Breast epithelium (tissue), 4 donors: ENCODE data around the gene RSBN1. TPM values are rescaled to one million over a fixed set of nuclear protein-coding genes. Genes with fewer than 3 reads are reported as not detected.

Source experiments
- DNase-seq, 2 donors: peaks; one replicate each; pipeline ENCODE4 v3.0.0-alpha.2; 2019; ENCODE audit warnings: low spot score in 2 of 2
- H3K27ac ChIP-seq, 2 donors: fragments of 200-600 bp; sonication (generic) in 1 of 2; one replicate each; pipeline ENCODE4 v1.5.1; 2016 to 2019; ENCODE audit warnings: mild to moderate bottlenecking in 1 of 2
- H3K27me3 ChIP-seq, 2 donors: fragments of 200-600 bp; sonication (generic) in 1 of 2; one replicate each; pipeline versions ENCODE4 v1.5.1 to v1.6.0; 2017 to 2019; ENCODE audit warnings: control low read depth in 1 of 2, mild to moderate bottlenecking in 1 of 2
- H3K36me3 ChIP-seq: fragments of 200-600 bp; one replicate; pipeline ENCODE4 v1.5.1; 2019
- H3K4me1 ChIP-seq, 2 donors: fragments of 200-600 bp; sonication (generic); one replicate each; pipeline ENCODE4 v1.5.1; 2016 to 2019; ENCODE audit warnings: control low read depth in 1 of 2
- H3K4me3 ChIP-seq, 3 donors: fragments of 200-600 bp; sonication (generic); 1 replicate in 2 of 3; 2 replicates in 1 of 3; pipeline ENCODE4 v1.5.1; 2016 to 2019; ENCODE audit warnings: mild to moderate bottlenecking in 3 of 3, moderate library complexity in 2 of 3
- H3K9me3 ChIP-seq, 2 donors: fragments of 200-600 bp; sonication (generic) in 1 of 2; one replicate each; pipeline ENCODE4 v1.5.1; 2016 to 2019; ENCODE audit warnings: control low read depth in 1 of 2
- CTCF ChIP-seq, 3 donors: fragments of 450-650 bp; IDR thresholded peaks; one replicate each; pipeline ENCODE4 v1.5.1; 2016 to 2017; ENCODE audit warnings: antibody characterized with exemption in 3 of 3, mild to moderate bottlenecking in 3 of 3, moderate library complexity in 3 of 3
- POLR2A ChIP-seq: fragments of 450-650 bp; IDR thresholded peaks from one replicate; pipeline ENCODE4 v1.6.1; 2016; ENCODE audit warnings: antibody characterized with exemption, mild to moderate bottlenecking, moderate library complexity
- POLR2AphosphoS5 ChIP-seq, 3 donors: sonication (generic); formaldehyde crosslinking; IDR thresholded peaks; one replicate each; pipeline ENCODE4 v1.6.1; 2017; ENCODE audit warnings: antibody characterized with exemption in 3 of 3
- intact Hi-C: fragments of 100-400 bp; cut with DNase I; formaldehyde crosslinking; loops from one replicate; pipeline ENCODE4 v1.15.1; 2023; ENCODE audit warnings: low total_unique reads
- total RNA-seq, 3 donors: library from RNA; depleted of rRNA; stranded (reverse); fragments of >200 nt; gene quantifications; one replicate each; pipeline ENCODE4 v1.1.0, GENCODE V29; 2016

Gene RSBN1
- total RNA-seq, 3 donors from 2014 or later: 25.1 to 41.3 (median 28.2) TPM

- no peaks in the 10 kb centered on the region for H3K27me3 ChIP-seq
- intact Hi-C loops: no loop called here
- no peaks in the 10 kb centered on the region for H3K9me3 ChIP-seq
- peaks cover 0 to 8% of the 10 kb centered on the region in 2 donors for H3K4me1 ChIP-seq
- TF ChIP-seq CTCF (IDR thresholded peaks at IDR 0.05) (no peak), POLR2A (no peak), POLR2AphosphoS5 (IDR thresholded peaks at IDR 0.05) (no peak)
- H3K4me3 ChIP-seq: no peak overlapping the region
- no peak for DNase-seq
- H3K27ac ChIP-seq: no peak overlapping the region
- H3K36me3 ChIP-seq: no peaks in the 10 kb centered on the region
These were observed 31.7 kb downstream of the RSBN1 start for GRCh38 chr1:113780374-113781146.

- Histone ChIP-seq H3K4me1 (peaks cover 0 to 8% of the 10 kb centered on the region in 2 donors), H3K4me3 (no peak overlapping the region), H3K27me3 (no peaks in the 10 kb centered on the region), H3K36me3 (no peaks in the 10 kb centered on the region), H3K27ac (no peak overlapping the region), H3K9me3 (no peaks in the 10 kb centered on the region)
- TF ChIP-seq CTCF (IDR thresholded peaks at IDR 0.05): no peak
- no peak for TF ChIP-seq POLR2A
- no peak for TF ChIP-seq POLR2AphosphoS5 (IDR thresholded peaks at IDR 0.05)
- intact Hi-C loops: no loop called here
- no peak for DNase-seq
These were observed 32.7 kb downstream of the RSBN1 start for GRCh38 chr1:113779542-113779941.

DNA sequence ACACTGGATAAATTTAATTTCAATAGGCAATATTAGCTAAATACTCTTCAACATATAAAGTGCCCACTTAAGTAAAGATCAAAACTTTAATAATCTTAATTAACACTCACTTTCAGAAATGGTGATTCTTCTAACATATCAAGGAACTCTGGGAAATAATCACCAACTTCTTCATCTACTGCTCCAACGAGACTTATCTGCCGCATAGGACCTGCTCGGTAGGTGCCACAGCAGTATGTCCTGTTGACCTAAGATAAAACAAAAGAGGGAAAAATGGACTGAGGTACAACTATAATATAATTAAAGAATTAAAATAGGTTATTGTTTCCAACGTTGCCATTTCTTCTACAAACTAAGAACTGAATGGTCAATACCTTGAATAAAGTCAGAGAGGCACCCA lies 34.7 kb downstream of the RSBN1 start:
- no peak overlapping the region for H3K27ac ChIP-seq
- TF ChIP-seq POLR2A (no peak), POLR2AphosphoS5 (IDR thresholded peaks at IDR 0.05) (no peak), CTCF (IDR thresholded peaks at IDR 0.05) (no peak)
- intact Hi-C loops: no loop called here
- no peaks in the 10 kb centered on the region for H3K36me3 ChIP-seq
- peaks cover 0 to 2% of the 10 kb centered on the region in 2 donors for H3K4me1 ChIP-seq
- DNase-seq: no peak
- H3K27me3 ChIP-seq: no peaks in the 10 kb centered on the region
- H3K9me3 ChIP-seq: no peaks in the 10 kb centered on the region
- no peak overlapping the region for H3K4me3 ChIP-seq

DNA sequence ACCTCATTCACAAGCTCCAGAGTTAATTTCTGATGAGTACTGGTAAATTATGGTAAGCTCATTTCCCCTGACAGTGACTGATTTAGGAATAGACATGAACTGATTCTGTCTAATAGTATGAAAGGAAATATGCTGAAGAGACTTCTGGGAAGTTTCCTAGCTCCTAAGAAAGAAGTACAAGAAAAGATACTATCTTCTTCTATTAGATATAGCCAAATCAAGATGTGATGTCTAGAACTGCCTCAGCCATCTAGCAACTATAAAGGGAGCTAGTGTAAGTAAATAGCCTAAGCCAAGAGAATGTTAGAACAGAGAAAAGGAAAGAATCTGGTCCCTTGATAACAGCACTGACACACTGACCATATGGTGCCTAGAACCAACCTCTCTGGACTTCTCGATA lies 42.2 kb downstream of the RSBN1 start:
- Histone ChIP-seq H3K4me1 (no peaks in the 10 kb centered on the region), H3K4me3 (no peak overlapping the region), H3K9me3 (no peaks in the 10 kb centered on the region), H3K27me3 (no peaks in the 10 kb centered on the region), H3K36me3 (no peaks in the 10 kb centered on the region), H3K27ac (no peak overlapping the region)
- TF ChIP-seq POLR2AphosphoS5 (IDR thresholded peaks at IDR 0.05): no peak
- TF ChIP-seq POLR2A: no peak
- TF ChIP-seq CTCF (IDR thresholded peaks at IDR 0.05): no peak
- intact Hi-C loops: no loop called here
- no peak for DNase-seq

DNA sequence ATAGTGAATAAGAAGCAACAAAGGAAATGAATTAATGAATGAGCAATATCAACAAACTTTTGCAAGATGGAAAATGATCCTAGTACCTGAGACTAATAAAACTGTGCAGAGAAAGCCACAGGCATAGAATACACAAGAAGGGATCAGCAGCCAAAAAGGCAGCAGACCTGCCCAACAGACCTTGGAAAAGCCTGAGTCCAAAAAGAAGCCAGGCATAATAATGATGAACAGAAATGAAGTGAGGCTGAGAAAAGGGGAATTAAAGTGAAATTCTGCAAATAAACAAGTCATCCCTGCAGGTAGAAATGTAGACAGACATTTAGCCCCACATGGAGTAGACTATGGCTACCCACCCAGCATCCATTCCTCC lies 42.7 kb downstream of the RSBN1 start:
- Histone ChIP-seq H3K4me3 (no peak overlapping the region), H3K27me3 (no peaks in the 10 kb centered on the region), H3K9me3 (no peaks in the 10 kb centered on the region), H3K27ac (no peak overlapping the region), H3K4me1 (no peaks in the 10 kb centered on the region), H3K36me3 (no peaks in the 10 kb centered on the region)
- DNase-seq: no peak
- TF ChIP-seq CTCF (IDR thresholded peaks at IDR 0.05) (no peak), POLR2AphosphoS5 (IDR thresholded peaks at IDR 0.05) (no peak), POLR2A (no peak)
- intact Hi-C loops: no loop called here
